Activated naive CD4-positive, alpha-beta T cell (primary cell): ENCODE results near the gene MAN1C1.
"Not testable (repeated sequence)": the region's sequence is repeated elsewhere in the genome, so short reads cannot be mapped to it uniquely, and the experiment has no call there.

ENCODE experiments used
- DNase-seq, 4 experiments: peaks; one replicate each; lab custom pipeline; 2025; lab: John Stamatoyannopoulos, UW

The MAN1C1 gene

DNA sequence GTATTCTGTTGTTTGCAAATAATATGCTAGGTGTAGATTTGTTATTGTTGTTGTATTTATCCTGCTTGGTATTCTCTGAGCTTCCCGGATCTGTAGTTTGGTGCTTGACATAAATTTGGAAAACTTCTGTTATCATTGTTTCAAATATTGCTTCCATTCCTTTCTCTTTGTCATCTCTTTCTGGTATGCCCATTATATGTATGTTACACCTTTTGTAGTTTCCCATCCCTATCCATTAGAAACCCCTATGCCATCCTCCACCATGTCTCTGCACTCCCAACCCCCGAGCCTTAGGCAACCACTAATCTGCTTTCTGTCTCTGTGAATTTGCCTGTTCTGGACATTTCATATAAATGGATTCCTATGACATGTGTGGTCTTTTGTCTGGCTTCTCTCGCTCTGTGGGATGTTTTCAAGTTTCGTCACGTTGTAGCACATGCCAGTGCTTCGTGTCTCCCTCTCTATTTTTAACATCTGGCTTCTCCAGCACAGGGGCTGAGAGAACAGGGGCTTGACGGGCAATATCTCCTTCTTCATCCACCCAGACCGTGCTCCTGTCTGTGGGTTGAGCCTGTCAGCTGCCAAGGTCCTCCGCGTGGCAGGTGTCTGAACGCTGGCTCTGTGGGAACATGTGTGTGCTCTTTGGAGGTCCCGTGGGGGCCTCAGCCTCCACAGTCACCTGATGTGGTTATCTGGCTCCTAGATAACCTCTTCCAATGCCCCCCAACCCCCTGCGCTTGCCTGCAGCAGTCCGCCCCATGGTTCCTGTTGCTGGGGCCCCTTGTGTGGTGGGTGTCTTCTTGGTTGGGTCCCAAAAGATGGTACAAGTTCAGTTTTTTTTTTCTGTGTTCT is 32.8 kb upstream of the MAN1C1 start:
- no peak for DNase-seq

- no peak for DNase-seq
These were observed 30.4 kb upstream of the MAN1C1 start for GRCh38 chr1:25586181-25586588.

DNA sequence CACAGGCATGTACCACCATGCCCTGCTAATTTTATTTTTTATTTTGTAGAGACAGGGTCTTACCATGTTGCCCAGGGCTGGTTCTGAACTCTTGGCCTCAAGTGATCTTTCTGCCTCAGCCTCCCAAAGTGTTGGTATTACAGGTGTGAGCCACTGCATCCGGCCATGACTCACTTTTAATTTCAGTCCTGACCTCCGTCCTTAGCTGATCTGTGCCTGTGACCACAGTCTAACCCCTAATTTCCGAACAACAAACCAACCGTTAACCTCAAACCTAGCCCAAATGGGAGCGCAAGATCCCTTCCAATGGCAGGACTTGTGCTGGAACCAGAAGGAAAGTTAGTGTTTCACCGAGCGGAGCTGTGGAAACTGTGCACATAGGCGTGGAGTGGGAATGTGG is 29.3 kb upstream of the MAN1C1 start:
- DNase-seq = no peak

GRCh38 chr1:25588224-25588623 is 28.4 kb upstream of the MAN1C1 start:
- DNase-seq = not testable (repeated sequence)

DNA sequence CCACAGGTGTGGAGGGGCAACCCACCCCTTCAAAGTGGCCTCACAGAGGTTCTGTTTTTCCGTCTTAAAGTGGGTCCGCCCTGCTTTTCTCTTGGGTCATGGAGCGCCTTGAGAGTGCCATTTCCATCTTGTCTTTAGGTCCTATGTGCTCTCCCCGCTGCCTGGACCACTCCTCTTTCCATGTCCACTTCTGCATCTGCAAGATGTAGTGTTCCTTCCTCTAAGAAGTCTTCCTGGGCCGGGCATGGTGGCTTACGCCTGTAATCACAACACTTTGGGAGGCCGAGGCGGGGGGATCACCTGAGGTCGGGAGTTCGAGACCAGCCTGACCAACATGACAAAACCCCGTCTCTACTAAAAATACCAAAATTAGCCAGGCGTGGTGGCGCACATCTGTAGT is 27.8 kb upstream of the MAN1C1 start:
- DNase-seq = not testable (repeated sequence)

DNA sequence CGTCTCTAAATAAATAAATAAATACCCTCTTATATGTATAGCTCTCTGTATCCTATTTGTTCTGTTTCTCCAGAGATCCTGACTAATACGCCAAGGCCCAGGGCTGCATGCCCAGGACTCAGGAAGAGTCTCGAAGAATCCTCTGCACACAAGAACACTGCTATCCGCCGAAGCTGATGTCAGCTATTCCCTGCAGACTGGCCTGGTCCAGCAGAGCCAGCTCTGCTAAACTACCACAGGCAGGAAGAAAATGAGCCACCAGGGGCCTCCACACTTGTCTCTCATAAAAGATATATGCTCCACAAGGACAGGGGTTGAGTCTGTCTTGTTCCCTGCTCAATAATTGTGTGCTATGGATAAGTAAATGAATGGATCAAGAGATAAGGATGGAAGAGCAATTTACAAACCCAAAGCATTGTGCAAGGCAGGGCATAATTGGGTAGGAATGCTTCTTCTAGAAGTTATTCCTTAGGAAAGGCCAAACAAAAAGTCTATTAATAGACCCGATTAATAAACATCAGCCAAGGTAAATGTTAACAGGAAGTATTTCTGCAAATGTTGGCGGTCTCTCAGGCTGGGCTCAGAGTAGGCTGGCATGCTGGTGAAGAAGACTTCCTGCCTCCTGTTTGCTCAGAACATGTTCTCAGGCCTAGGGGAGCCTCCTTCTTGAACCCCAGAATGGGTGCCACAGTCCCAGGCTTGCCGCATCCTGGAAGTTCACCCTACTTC is 26.3 kb upstream of the MAN1C1 start:
- DNase-seq = no peak

DNA sequence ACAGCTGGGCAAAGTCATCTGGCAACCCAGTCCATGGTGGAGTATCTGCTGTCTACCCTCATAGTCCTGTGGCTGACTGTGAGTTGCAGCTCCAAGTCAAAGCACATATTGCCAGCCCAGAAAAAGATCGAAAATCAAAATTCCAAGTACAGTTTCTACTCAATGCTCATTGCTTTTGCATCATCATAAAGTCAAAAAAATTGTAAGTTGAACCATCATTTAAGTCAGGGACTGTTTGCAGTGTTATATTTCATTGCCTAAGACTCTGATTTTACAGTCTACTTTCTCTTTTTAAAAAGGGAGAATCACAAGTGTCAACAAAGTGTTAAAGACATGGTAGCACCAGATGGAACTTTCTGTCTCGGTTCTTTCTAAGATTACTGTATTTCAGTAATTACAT is 22.7 kb upstream of the MAN1C1 start:
- DNase-seq = no peak

DNA sequence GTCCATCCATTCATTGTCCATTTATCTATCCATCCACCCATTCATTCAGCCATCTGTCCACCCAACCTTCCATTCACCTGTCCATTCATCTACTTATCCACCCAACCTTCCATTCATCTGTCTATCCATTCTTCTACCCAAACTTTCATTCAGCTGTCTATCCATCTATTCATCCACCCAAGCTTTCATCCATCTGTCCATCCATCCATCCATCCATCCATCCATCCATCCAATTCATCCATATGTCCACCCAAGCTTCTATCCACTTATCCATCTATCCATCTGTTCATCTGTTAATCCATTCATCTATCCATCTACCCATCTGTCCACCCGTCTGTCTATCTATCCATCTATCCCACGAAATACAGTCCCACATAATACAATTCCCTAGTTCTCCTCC is 21.6 kb upstream of the MAN1C1 start:
- no peak for DNase-seq

- not testable (repeated sequence) for DNase-seq
These were observed 19.9 kb upstream of the MAN1C1 start for GRCh38 chr1:25596641-25597040.

- no peak for DNase-seq
These were observed 17.7 kb upstream of the MAN1C1 start for GRCh38 chr1:25598879-25599278.

DNA sequence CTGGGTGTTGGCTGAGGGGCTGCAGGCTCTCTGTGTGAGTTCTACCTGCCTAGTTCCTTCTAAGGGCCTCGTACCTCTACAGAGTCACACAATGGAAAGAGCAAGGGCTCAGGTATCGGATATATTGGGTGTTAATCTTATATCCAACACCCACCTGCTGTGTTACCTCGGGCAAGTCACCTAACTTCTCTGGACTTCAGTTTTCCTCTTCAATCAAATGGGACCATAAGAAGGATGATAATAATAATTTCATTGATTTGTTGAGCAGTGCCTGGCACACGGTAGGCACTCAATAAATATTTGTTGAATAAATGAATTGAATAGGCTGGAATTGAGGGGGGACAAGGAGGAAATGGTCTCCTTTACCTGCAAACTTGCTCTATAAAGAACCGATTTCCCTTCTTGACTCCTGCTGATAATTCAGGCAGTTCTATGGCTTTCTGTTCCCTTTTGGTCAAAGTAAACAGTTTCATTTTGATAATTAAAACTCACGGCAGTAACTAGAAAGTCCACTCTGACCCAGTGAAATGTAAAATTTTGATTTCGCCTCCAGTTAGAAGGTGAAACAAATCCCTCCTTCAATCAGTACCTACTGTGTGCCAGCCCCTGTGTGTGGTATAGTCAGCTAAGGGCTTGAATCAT is 16.5 kb upstream of the MAN1C1 start:
- no peak for DNase-seq

DNA sequence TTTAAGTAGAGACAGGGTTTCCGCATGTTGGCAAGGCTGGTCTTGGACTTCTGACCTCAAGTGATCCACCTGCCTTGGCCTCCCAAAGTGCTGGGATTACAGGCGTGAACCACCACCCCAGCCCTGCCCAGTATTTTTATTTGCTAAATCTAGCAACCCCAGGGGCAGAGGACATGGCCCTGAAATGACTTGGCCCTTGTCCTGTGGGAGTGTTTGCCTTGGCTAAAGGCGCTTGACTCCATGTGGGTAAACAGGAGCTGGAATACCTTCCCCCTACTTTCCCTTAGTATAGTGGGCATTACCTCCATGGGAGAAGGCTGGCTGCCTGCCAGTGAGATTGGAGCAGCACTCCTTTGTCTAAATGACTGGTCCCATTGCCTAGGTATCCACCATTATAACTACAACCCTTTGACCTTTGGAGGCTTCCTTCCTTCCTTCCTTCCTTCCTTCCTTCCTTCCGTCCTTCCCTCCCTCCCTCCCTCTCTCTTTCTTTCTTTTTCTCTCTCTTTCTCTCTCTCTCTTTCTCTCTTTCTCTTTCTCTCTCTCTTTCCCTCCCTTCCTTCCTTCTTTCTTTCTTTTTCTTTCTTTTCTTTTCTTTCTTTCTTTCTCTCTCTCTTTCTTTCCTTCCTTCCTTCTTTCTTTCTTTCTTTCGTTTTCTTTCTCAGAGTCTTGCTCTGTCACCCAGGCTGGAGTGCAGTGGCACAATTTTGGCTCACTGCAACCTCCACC is 15.5 kb upstream of the MAN1C1 start:
- not testable (repeated sequence) for DNase-seq

DNA sequence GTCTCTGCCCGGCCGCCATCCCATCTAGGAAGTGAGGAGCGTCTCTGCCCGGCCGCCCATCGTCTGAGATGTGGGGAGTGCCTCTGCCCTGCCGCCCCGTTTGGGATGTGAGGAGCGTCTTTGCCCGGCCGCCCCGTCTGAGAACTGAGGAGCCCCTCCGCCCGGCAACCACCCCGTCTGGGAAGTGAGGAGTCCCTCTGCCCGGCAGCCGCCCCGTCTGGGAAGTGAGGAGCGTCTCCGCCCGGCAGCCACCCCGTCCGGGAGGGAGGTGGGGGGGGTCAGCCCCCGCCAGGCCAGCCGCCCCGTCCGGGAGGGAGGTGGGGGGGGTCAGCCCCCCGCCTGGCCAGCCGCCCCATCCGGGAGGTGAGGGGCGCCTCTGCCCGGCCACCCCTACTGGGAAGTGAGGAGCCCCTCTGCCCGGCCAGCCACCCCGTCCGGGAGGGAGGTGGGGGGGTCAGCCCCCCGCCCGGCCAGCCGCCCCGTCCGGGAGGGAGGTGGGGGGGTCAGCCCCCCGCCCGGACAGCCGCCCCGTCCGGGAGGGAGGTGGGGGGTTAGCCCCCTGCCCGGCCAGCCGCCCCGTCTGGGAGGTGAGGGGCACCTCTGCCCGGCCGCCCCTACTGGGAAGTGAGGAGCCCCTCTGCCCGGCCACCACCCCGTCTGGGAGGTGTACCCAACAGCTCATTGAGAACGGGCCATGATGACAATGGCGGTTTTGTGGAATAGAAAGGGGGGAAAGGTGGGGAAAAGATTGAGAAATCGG is 12.6 kb upstream of the MAN1C1 start:
- DNase-seq = not testable (repeated sequence)

DNA sequence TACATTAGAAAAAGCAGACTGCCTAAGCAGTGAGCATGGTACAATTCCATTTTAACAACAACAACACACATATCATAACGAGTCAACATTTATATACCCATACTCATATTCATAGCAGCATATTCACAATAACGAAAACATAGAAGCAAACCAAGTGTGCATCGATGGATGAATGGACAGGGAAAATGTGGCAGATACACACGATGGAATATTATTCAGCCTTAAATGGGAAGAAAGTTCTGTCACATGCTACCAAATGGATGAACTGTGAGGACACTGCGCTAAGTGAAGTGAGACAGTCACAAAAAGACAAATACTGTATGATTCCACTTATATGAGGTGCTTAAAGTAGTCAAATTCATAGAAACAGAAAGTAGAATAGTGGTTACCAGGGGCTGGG is 9.5 kb upstream of the MAN1C1 start:
- no peak for DNase-seq

DNA sequence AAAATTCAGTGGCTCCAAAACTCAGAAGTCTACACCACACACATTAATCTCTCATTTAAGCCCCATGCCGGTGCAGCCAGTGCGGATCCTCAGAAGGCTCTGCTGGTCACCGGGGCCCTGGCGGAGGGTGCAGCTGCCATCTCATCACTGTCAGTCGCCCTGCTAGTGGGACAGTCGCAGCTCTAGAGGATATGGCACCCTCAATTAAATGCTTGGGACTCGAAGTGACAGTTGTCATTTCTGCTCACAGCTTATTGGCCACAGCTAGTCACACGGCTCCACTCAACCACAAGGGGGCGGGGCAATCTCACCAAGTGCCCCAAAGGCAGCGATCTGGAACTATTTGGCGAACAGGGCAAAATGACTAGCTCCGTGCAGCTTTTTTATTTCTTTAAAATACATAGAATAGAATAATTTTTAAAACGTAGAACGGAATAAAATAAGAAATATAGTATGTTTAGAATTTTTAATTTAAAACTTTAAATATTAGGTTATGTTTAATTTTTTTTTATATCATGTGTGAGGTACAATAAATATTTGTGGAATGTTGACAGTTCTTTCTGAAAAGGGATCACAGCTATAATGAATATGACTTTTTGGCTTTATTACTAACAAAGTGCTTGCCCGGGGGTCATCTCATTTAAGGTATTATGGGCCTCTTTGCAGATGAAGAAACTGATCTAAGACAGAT is 8.0 kb upstream of the MAN1C1 start:
- peak; percentile 38 to 80 (median 72) for DNase-seq

GRCh38 chr1:25609921-25610320 is 6.7 kb upstream of the MAN1C1 start:
- DNase-seq = no peak

GRCh38 chr1:25610822-25611630 is 5.6 kb upstream of the MAN1C1 start:
- DNase-seq = no peak

DNA sequence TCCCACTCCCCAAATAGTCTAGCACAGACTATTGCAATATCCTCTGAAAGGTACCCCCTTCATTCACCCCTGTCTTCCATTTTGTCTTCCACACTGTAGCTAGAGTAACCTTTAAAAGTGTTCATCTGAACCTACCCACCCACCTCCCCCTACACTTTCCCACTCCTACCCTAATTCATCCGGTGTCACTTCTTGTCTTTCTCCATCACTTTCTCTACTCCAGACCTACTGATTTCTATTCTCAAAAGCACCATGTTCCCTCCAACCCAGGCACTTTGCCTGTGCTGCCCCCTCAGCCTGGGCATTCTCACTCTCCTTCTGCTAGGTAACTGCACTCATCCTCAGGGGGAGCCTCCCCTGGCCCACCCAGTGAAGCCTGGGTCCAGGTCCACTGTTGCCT is 4.7 kb upstream of the MAN1C1 start:
- no peak for DNase-seq

DNA sequence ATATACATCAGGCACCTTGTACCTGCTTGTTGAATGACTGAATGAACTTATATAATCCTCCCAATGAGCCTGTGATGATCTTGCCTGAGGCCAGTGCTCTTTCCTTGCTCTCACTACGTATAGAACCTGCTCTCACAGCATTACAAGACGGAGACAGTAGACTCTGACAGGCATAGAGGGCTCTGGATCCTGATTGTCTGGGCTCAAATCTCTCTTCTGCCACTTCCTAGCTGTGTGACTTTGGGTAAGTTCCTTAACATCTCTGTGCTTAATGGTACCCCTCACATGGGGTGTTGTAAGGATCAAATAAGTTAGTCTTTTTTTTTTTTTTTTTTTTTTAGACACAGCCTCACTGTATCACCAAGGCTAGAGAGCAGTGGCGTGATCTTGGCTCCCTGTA is 4.2 kb upstream of the MAN1C1 start:
- DNase-seq = no peak

DNA sequence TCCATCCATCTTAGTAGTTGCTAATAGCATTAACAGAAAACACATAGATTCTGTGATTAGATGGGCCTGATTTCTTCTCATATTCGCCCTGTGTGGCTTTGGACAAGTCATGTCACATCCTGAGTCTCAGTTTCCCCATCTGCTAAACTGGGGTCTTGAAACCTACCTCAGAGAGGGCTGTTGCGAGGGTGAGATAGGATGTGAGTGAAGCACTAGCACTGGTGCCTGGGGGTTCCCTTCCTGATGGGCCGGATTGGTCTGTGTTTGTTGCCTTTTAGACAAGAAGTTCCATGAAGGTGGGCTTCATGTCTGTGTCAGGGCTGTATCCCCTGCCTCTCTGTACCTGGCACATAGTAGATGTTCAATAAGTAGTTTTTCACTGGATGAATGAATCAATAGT is 3.5 kb upstream of the MAN1C1 start:
- no peak for DNase-seq
